GM19452 (cell line): ENCODE results near the gene TSTD2.

Source experiments
- ATAC-seq: cut with Tn5 transposase; IDR thresholded peaks from one replicate; pipeline ENCODE4 v1.9.1; 2021; ENCODE audit not compliant: unreplicated experiment

TSTD2 gene

DNA sequence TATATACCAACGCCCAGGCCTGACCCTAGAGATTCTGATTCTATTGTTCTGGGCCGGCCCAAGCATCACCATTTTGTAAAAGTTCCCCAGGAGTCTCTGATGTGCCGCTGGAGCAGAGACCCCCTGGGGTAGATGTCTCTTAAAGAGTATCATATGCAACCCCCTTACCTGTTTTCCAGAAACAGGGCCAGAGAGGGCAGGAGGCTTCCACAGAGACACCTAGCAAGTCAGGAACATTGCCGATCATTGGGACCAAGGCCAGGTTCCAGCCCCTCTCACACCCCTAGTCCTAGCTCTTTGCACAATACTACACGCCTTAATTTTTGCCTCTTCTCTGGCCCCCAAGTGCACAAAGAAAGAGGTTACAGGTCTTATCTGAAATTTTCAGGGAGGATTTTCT lies 67.9 kb downstream of the TSTD2 start:
- ATAC-seq, result no peak

- ATAC-seq, result no peak
Observed at GRCh38 chr9:97564291-97565175, 68.6 kb downstream of the TSTD2 start.

DNA sequence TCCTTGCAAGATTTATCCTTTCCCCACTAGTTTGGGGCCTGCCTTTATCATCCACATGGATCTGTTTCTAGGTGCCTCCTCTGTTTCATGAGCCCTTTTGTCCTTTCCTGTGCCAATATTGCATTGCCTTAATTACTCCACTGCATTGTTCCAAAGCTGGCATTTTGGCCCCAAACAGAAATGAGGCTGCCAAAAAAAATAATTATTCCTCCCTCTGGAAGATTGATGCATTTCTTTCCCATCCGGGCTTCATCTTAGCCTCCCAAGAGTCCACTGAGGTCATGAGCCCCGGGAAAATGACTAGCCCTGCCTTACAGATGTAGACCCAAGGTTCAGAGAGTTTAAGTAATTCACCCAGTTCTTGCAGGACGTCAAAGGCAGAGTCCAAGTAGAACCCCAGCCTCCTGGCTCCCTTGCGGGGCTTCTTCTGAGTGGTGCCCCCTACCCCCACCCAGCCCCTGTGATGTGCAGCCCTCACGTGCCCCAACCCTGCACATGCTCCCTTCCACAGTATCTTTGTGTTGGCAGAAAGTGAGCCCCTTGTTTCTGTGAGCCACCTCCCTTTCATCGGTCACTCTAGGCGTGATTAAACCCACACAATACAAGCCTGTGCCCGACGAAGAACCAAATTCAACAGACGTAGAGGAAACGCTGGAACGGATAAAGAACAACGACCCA lies 69.6 kb downstream of the TSTD2 start:
- no peak for ATAC-seq

DNA sequence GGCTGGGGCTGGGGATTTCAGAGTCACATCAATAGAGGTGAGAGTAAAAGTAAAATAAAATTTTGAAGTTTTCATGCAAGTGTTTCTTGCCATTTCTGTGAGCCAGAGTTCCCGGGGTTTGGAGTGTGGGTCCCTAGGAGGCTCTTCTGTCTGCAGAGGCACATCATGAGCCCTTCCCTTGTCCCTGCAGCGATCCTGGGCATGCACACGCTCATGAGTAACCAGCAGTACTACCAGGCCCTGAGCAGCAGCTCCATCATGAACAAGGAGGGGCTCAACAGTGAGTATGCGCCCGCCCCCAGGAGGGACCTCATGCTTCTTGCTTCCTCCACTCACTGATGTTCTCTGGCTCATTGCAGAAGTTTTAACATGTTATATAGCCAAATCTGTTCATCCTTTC lies 70.6 kb downstream of the TSTD2 start:
- ATAC-seq, result no peak

GRCh38 chr9:97561501-97561900 lies 71.7 kb downstream of the TSTD2 start:
- no peak for ATAC-seq

- no peak for ATAC-seq
Observed at GRCh38 chr9:97560851-97561250, 72.3 kb downstream of the TSTD2 start.

DNA sequence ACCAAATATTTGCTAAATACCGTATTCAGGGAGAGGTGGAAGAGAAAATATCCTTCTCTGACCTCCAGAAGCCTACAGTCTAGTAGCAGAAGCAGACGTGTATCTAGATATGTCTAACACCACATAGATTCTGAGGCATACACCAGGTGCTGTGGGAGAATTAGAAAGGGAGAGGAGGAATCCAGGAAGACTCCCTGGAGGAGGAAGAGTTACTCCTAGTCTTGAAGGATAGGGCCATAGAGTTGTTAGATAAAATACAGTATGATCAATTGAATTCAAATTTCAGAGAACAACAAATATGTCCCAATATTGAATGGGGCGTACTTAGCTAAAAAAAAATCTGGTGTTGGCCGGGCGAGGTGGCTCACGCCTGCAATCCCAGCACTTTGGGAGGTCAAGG lies 73.0 kb downstream of the TSTD2 start:
- no peak for ATAC-seq

GRCh38 chr9:97559111-97559514 lies 74.1 kb downstream of the TSTD2 start:
- no peak for ATAC-seq

DNA sequence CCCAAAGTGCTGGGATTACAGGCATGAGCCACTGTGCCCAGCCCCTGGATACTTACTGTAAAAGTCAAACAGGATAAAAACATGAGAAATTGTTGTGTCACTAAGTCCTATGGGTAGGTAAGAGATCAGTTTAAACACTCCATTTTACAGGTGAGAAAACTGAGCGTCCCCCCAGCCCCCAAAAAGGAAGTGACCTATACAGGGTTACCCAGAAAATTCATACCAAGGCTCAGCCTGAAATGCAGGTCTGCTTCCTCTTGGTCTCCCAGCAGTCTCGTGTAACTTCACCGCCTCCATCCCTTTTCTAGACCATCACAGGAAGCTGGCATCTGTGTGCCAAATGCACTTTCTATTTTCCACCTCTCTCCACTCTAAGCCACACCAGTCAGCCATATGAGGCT lies 74.5 kb downstream of the TSTD2 start:
- ATAC-seq, result no peak

DNA sequence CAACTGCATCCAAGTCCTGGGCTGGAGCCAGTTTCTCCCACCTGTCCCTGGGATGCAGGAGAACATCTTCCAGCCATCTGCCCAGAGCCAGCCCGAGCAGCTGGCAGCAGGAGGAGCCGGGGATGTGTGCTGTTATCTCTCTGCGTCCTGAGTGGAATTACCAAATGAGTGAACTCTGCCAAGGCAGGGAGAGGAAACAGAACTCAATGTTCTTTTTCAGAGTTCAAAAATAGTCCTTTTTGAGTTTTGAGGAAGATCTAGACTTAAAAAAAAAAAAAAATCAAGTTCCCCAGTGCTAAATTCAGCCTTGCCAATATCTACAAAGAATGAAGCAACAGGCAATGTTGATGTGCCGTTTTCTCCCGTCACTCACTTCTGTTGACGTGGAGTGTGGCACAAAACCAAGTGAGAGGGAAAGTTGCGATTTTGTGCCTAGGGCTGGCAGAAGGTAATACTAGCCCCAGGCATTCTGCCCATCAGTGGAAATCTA lies 75.5 kb downstream of the TSTD2 start:
- no peak for ATAC-seq

GRCh38 chr9:97556721-97557605 lies 76.2 kb downstream of the TSTD2 start:
- no peak for ATAC-seq

GRCh38 chr9:97556036-97556720 lies 77.0 kb downstream of the TSTD2 start:
- ATAC-seq, result no peak

DNA sequence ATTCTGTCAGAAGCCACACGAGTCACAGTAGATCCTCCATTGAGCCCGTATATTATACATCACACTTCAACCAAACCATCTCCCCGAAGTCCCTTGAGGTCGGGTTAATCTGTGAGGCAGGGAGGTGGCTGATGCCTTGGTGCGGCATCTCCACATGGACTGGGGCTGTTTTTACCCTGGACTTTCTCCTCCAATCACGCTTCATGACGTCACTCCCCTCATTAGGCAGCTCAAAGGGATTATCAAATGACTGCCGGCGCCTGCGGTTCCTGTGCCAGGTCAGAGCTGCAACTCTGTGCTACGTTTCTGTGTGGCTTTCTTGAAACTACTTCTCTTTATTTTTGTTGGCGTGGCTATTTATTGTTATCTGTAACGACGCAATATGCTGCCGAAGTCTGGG lies 78.0 kb downstream of the TSTD2 start:
- ATAC-seq, result no peak

- ATAC-seq, result no peak
Observed at GRCh38 chr9:97554566-97555075, 78.5 kb downstream of the TSTD2 start.

GRCh38 chr9:97553841-97554240 lies 79.3 kb downstream of the TSTD2 start:
- ATAC-seq, result no peak

DNA sequence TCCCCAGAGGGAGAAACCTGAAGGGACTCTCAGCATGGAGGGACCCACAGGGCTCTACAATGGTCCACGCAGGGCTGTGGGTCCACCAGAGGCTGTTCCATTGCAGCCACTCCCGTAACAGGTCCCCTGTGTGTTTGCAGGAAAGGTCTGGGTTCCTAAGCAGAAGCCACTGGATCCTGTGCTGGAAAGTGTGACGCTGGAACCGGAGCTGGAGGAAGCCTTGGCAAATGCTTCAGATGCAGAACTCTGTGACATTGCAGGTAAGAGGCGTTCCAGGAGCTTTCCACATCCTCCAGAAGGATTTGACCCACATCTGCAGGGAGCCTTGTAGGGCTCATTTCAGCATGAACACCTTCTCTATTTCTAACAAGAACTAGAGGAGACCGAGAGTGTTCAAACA lies 80.0 kb downstream of the TSTD2 start:
- ATAC-seq, result no peak

DNA sequence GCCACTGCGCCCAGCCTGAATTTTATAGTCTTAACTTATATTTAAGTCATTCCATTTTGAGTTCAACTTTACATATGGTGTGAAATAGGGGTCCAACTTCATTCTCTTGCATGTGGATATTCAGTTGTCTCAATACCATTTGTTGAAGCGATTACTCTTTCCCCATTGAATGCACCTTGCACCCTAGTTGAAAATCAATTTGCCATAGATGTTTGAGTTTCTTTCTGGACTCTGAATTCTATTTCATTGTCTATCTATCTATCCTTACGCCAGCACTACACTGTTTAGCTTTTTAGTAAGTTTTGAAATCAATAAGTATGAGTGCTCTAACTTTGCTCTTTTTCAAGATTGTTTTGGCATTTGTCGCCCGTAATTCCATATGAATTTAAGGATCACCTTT lies 81.9 kb downstream of the TSTD2 start:
- no peak for ATAC-seq

- ATAC-seq, result no peak
Observed at GRCh38 chr9:97550386-97550785, 82.8 kb downstream of the TSTD2 start.
